Fibroblast of upper back skin (primary cell): ENCODE results near the gene GPR82.
"Not testable (repeated sequence)": the region's sequence is repeated elsewhere in the genome, so short reads cannot be mapped to it uniquely, and the experiment has no call there.

Experiments
- DNase-seq: peaks from one replicate; pipeline ENCODE4 v3.0.0-alpha.2; 2013

Gene GPR82, protein sequence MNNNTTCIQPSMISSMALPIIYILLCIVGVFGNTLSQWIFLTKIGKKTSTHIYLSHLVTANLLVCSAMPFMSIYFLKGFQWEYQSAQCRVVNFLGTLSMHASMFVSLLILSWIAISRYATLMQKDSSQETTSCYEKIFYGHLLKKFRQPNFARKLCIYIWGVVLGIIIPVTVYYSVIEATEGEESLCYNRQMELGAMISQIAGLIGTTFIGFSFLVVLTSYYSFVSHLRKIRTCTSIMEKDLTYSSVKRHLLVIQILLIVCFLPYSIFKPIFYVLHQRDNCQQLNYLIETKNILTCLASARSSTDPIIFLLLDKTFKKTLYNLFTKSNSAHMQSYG

DNA sequence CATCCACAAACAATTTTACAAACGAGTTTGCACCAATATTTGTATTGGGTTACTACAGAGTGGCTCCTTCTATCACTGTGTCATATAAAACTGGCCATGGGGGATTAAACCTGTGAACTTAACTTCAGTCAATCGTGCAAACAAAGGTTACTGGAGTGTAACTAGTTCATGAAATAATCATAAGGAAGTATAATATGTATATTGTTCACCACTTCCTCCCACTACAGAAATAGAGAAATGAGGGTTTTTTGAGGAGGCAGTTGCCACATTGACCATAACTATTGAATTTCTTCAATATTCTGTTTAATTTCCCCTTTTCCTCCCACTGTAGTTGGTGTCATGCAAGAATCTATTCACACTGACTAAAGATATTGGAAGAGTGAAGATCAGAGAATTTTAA lies at the start of gene GPR82:
Gene GPR82 (plus strand): TSS at position 356 of the 400 bp plus-strand sequence. CDS start 2,846 bp downstream, outside the sequence.
- DNase-seq = no peak

DNA sequence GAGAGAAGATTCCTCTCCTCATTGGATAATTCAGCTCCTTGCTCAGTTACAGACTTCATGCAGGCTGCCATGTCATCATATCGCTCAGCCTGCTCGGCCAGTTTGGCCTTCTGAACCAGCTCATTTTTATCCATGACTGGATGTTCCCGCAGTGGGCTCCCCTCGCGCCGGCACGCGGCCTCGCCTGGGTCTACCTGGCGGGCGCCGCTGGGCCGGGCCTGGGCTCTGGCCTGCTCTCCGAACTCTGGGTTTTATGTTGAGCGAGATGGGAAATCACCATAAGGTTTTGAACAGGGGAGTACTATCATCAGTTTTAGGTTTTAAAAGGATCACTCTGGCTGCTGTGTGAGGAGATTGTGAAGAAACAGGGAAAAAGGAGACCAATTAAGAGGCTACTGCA lies 47.6 kb upstream of the GPR82 start:
- not testable (repeated sequence) for DNase-seq

DNA sequence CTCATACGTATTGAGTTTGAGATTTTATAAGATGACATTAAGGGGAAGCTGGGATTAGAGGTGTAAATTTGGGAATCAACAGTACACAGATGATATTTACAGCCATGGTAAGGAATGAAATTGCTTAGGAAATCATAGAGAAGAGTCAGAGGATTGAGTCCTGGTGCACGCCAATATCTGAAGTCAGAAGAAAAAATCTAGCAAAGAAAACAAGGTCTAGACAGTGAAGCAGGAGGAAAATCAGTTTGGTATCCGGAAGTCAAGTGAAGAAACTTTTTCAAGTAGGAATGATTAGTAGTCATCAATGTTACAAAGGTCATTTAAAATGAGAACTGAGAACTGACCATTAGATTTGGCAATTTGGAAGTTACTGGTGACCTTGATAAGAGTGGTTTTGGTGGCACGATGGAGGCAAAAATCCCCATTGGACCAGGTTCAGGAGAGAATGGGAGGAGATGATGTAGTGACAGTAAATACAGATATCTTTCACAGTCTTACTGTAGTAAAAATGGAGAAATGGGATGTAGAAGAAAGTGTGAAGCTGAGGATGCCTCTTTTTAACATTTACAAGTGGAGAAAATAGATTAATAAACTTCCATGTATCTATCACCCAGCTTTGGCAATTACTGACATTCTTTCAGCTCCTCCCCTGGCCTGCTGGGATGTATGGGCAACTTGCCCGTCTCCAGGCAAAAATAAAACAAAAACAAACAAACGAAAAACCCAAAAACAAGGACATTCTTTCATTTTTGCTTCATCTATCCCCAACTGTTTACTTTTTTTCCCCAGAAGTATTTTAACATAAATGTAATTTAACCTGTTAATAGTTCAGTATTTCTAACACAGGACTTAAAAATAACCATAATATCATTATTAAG lies 46.6 kb upstream of the GPR82 start:
- DNase-seq = no peak

DNA sequence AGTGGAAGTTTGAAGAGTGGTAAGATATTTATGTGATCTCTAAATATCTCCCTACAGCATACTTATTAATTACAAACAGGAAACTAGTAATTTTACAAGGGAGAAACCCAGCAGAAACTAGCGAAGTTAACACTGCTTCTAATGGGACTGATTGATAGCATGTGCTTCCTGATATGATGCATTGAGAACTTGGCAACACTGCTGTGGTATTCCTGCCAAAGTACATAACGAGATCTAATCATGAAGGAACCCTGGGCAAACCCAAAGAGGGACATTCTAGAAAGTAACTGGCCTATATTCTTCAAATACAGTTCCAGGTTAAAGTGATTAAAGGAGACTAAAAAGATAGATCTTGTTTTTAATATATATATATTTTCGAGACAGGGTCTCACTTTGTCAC lies 39.8 kb upstream of the GPR82 start:
- DNase-seq = no peak

DNA sequence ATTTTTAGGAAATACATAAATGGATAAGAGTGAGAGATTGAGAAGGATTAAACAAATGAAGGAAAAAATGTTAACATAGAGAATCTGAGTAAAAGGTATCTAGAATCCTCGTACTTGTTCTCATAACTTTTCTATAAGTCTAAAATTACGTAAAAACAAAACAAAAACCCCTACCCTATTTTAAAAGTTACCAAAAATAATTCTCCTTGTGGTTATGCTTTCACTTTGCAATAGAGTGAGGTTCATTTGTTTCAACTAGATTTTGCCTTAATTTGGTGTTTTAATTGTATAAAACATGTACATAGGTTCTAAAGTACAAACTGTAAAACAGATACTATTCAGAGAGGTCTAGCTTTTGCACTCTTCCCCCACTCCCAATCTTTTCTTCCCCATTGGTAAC lies 39.0 kb upstream of the GPR82 start:
- DNase-seq = no peak

DNA sequence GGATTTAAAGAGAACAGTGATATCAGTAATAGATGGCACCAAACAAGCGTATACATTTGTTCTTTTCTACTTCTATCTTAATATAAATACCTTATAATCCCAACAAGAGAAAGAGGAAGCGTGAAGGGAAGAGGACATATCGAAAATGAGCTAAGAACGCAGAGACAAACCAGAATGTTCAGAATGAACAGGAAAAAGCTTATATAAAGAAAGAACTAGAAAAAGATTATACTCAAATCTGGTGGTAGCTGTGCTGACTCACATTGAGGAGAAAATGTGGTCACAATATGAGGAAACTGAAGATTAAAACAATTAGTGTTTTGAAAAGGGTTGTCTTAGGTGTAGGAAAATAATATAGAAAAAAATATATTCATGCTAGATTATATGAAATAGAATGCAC lies 37.2 kb upstream of the GPR82 start:
- DNase-seq = no peak

DNA sequence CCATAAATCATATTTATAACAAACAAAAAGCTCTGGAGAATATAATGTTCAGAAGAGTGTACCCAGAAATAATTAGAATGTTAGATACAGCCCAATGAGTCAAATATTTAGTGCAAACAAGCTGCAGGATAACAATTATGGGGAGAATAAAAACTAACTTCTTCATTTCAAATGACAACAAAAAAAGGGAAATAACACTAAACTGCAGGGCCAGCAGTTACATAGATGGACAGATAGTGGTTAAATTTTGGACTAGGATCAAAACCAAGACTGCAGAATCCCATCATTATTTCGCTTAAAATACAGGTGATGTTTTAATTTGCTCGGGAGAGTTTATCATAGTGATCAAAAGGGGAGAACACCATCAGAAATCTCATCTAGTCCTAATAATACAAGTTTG lies 35.8 kb upstream of the GPR82 start:
- DNase-seq = no peak

DNA sequence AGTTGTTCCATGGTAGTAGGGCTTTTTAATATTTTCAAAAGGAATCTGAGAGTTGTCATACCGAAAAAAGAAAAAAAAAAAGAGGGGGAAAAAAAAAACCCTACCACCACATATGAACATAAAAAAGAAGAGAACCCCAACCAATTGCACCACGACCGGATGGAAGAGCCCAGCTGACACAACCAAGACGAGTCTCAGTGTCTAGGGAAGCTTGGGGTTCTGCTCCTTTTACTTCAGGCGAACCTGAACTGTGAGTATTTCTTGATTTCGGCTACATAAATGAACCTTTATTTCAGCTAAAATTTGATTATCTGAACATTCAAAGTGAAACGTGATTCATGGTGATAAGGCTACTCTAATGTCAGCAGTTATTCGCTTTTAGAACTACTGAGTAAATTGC lies 35.1 kb upstream of the GPR82 start, which contains the start of gene GPR34:
Gene GPR34 (plus strand): TSS at position 139 of the 400 bp plus-strand sequence. CDS start 6,661 bp downstream, outside the sequence.
- no peak for DNase-seq

DNA sequence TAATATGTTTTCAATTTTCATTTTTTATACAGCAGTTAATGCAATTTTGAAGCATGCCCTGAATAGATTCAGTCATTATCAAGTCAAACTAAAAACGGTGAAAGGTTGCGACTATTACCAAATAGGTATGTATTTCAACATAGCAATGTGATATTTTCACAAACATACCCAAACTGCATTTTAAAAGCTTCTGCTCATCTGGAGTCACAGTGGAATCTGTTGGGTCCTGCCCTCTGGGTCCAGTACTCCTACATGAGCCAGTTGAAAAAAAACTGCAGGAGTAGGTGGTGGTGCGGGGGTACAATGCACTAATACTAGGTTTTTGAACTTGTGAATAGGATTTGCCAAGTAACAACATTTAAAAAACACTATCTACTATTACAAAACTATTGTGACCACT lies 34.3 kb upstream of the GPR82 start:
- DNase-seq = no peak

DNA sequence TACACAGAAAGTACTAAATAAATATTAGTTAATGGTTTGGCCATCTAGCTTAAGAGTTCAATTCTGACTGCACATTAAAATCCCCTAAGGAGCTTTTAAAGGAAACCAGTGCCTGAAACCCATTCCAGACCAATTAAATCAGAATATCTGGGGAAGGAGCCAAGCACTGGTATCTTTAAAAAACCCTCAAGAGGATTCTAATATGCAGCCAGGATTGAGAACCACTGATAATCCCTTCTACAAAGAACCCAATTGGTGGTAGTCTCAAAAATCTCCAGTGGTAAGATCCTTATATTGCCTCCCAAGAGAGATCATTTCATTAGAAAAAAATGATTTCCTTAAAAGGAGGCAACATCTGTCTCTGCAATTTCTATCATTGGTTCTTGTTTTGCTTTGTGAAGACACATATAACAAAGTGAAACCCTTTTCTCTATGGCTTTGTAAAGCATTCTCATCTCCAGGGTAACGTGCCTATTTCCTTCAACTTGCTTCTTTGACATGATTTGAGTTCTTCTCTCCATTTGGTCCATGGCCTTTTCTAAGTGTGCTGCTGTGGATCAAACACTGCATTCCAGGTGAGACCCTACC lies 31.7 kb upstream of the GPR82 start:
- peak; percentile 86 for DNase-seq

DNA sequence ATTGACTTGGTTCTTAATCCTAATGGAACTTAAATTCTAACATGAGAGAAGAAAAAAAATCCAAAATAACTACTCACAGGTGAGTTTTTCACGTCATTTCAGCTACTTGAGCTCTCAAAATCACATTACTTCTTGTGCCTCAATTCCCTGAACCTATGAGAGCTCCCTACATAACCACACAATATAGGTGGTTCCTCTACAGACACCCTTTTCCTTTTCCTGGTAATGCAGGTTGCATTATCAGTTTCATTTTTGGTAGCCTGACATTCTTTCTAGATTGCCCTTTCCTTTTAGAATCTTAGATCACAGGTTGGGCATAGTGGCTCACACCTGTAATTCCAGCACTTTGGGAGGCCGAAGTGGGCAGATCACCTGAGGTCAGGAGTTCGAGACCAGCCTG lies 31.0 kb upstream of the GPR82 start:
- no peak for DNase-seq

DNA sequence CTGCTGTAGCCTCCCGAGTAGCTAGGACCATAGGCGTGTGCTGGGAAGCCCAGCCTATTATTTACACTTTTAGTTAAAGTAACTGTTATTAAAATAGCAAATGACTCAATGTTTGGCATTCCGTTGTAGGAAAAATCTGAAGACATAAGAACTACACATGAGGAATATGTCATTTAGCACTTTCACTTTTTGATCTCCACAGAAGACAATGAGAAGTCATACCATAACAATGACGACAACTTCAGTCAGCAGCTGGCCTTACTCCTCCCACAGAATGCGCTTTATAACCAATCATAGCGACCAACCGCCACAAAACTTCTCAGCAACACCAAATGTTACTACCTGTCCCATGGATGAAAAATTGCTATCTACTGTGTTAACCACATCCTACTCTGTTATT lies 28.6 kb upstream of the GPR82 start:
- DNase-seq = peak; percentile 16

DNA sequence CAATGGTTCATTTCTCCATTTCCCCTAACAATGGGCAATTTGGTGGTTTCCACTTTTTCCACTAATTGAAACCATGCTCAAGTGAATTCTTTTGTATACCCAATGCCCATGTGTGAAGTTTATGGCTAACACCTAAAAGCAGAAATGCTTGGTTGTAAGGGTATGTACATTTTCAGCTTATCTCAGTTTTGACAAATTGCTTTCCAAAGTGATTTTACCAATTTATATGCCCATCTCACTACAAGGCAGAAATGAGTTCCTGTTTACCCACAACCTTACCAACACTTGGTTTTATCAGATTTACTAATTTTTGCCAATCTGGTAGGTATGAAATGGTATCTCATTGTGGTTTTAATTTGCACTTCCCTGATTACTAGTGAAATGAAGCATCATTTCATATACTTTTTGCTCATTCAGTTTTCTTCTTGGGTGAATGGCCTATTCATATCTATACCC lies 20.4 kb upstream of the GPR82 start:
- no peak for DNase-seq

DNA sequence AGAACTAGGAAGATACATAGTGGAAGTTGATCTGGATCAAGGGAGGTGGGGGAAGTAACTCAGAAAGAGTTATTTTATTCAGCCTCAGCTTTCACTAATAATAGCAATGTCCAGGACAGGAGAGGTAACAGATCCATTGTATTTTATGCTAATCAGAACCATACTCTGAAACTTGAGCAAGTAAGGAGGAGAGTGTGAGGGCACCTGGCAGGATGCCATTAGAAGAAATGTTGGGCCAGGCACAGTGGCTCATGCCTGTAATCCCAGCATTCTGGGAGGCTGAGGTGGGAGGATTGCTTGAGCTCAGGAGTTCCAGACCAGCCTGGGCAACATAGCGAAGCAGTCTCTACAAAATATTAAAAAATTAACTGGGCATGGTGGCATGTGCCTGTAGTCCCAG lies 18.9 kb upstream of the GPR82 start:
- DNase-seq = no peak

DNA sequence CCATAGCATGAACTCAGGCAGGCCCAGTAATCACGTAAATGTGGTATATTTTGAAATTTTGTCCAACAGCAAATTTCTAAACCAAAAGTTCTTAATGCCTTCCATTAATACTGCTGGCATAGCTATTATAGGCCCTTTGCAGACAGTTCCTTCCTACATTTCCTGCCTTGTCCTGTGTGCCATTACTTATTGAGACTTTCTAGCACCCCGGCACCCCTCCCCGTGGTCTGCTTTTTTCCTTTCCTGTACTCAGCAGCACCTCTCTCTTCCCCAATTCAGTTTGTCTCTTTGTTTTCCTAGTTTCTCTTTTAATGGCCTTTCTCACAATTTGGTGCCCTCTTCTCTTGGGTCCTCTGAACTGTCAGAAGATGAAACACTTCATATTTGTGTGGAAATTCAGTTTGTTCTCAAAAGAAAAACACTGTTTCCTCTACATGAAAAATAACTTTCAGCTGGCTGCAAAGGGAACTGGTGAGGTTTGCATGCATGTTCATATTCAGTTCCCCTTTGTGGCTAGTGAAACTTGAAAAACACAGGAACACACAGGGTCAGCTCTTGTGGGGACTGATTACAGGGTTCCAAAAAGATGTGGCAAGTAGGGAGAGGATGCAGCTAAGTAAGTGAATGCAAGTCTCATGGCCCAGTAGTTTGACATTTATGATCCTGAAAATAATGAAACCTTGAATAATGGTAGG lies 18.2 kb upstream of the GPR82 start:
- no peak for DNase-seq

DNA sequence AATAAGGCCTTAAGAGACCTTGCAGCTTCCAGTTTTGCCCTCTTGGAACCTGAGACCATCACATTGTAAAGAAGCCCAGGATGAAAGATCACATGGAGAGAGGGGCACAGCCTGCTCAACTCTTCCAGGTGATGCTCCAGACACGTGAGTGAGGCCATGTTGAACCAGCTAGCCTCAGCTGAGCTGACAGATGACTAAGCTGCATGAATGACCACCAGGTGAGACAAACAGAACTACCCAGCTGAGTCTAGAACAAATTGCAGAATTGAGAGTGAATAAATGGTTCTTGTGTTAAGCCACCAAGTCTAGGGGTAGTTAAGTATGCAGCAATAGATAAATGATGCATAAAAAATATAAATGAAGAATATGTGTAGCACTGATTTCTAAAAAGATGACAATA lies 16.8 kb upstream of the GPR82 start:
- DNase-seq = no peak

DNA sequence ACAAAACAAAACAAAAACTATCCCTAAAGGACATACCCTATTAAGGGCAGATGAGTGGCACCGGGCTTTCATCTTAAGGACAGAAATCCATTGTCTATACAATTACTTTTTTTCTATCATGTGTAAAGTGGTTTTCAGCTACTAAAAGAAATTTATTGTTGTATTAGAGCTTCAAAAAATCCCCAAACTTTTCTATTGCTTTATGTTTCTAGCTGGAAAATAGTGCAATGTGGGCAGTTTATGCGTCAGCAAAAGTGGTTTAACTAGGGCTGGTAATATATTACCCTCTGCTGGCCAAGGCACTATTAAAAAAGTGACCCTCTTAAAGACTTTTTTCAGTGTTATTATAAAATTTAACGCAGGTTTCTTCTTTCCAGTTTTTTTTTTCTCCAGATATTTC lies 15.5 kb upstream of the GPR82 start:
- no peak for DNase-seq

DNA sequence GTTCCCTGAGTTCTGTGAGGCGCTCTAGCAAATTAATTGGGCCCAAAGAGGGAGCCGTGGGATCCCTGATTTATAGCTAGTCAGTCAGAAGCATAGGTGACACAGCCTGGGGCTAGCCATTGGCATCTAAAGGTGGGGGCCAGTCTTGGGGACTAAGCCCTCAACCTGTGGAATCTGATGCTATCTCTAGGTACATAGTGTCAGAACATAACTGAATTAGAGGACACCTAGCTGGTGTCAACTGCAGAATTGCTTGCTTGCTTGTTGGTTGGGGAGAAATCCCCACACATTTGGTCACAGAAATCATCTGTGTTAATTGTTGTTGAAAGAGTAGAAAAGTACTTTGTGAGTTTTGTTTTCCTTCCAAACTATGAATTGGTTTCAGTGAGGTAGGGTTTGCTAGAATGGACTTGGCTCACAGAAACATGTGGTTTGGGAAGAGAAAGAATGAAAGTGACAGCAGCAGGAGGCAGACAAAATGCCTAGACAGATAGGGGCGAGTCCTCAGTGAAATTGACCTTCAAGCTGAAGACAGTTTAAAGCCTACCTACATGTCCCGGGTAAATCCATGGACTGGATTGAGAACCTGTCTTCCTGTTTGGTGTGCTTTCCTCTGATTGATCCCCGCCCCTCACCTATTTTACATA lies 12.8 kb upstream of the GPR82 start:
- no peak for DNase-seq

DNA sequence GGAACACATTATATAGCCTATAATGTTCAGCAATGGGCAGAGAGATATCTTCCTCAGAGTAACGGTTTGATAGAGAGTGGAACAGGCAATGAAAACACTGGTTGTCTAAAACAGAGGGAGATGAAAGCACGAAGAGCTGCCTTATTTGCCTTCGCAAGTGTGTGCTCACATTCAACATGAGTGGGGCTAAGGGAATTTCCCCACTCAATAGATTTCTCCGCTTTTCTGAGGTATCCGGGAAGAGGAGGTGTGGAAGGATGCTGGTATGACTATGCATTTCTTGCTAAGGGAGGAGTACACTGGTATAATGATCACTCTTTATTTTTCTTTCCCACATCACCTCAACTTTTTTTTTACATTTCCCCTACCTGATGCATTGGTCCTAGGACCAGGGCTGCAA lies 7.8 kb upstream of the GPR82 start:
- no peak for DNase-seq

DNA sequence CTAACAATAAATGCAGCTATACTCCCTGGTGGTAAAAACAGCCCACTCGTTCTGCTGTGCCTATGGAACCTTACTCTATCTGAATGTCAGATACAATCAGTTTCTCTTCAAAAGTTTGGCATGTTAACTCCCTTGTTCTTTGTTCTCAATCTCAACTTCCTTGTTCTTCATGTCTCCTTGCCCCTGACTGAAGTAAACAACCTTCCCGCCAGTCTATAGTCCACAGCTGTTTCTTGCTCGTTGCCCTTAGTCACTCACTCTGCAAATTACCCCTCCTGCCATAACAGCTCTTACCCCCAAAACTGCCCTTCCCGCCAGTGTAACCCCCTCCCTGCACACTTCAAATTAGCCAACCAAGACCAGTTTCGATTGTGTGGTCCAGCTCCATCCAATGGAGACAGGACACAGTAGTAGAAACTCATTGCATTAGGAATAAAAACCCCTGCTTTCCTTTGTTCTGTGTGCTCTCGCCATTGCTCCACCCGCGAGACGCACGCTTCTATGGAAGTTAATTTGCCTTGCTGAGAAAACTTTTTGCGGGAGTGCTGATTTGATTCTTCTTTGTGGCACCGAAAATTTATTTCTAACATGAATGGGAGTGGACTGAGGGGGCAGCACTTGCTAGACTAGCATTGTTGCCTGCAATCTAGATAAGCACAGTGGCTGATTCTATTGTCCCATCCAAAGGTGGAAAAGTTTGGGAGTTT lies 7.1 kb upstream of the GPR82 start:
- DNase-seq = no peak

DNA sequence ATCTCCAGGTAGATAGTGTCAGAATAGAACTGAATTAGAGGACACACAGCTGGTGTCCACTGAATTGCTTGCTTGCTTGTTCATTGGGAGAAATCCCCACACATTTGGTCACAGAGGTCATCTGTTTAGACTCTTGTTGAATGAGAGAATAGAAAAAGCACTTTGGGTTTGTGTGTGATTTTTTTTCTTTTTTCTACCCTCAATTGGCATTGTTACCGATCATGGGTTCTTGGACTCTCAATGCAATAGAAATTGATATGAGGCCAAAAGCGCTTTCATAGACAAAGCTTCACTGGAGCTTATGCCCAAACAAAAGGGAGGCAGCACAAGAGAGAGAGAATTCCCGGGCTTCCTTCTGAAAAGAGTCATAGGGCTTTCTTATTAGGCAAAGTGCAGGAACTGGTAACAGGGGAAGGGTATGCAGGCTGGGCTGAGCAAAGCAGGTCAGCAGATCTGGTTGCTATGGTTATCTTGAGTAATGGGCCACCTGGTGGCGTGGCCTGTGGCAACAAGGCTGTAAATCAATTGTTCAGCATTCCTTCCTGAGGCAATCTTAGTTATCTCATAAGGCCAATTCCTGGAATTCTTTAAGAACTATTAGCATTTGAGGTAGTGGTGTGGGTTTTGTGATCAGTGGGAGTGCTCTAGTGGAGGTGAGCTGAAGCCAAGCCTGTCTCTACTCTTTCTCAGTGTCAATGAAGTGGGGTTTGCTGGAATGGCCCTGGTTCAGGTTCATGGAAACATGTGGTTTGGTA lies 5.3 kb upstream of the GPR82 start:
- peak; percentile 14 for DNase-seq
